GM12873 (cell line): ENCODE measurements around the gene MAP4K3.

Experiments
- TF ChIP-seq, protein P1 (sequence below): IDR thresholded peaks from 2 replicates; pipeline ENCODE4 v1.5.1; 2012; ENCODE audit warnings: low read depth, mild to moderate bottlenecking, moderate library complexity, low read length, control low read depth; ENCODE audit not compliant: insufficient read depth; ENCODE audit errors: missing control alignments

The MAP4K3 gene

DNA sequence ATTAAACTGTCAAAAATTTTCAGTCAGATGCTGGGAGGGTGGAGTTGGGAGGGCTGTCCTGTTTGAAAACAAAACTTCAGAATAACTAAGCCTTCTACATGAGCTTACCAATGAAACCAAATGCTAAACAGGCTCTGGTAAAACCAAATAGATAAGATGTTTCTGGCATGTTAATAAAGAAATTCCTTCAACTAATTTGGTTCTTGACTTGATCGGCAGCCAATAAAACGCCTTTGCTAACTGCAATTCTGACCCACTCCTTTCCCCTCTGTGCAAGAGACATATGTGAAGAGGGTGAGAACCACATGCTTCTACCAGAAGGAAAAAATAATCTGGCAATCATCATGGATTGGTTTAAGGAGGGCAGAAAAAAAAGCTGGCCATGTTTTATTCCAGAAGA is 20.9 kb downstream of the MAP4K3 start:
- TF ChIP-seq, protein P1, sequence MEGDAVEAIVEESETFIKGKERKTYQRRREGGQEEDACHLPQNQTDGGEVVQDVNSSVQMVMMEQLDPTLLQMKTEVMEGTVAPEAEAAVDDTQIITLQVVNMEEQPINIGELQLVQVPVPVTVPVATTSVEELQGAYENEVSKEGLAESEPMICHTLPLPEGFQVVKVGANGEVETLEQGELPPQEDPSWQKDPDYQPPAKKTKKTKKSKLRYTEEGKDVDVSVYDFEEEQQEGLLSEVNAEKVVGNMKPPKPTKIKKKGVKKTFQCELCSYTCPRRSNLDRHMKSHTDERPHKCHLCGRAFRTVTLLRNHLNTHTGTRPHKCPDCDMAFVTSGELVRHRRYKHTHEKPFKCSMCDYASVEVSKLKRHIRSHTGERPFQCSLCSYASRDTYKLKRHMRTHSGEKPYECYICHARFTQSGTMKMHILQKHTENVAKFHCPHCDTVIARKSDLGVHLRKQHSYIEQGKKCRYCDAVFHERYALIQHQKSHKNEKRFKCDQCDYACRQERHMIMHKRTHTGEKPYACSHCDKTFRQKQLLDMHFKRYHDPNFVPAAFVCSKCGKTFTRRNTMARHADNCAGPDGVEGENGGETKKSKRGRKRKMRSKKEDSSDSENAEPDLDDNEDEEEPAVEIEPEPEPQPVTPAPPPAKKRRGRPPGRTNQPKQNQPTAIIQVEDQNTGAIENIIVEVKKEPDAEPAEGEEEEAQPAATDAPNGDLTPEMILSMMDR = no peak

DNA sequence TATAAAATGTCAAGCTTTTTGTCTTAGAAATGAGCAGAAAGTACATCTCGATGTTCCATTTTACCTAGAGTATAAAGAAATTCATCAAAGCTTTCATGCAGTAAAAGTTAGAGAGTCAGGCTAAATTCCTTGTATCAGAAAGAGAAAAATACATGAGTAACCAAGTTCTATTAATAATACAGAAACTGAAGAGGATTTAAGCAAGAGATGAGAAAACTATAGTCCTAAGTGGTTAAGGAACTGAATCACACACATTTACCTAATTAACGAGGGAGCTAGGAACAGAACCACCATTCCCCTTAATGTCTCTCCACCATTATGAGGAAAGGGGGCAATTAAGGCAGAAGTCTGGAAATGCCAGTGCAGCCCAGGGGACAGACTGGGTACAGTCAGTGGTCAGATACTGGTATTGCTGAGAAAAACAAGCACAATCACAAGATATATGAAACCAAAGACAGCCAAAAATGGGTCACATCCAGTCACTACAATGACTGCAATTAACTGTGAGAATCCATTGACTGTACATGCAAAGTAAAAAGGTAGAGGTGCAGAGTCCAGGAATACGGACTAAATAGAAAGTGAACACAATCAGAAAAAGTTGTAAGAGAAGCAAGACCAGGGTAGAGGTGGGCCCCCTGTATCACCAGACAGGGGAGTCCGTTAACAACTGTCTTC is 23.9 kb downstream of the MAP4K3 start:
- TF ChIP-seq, protein P1 = no peak

DNA sequence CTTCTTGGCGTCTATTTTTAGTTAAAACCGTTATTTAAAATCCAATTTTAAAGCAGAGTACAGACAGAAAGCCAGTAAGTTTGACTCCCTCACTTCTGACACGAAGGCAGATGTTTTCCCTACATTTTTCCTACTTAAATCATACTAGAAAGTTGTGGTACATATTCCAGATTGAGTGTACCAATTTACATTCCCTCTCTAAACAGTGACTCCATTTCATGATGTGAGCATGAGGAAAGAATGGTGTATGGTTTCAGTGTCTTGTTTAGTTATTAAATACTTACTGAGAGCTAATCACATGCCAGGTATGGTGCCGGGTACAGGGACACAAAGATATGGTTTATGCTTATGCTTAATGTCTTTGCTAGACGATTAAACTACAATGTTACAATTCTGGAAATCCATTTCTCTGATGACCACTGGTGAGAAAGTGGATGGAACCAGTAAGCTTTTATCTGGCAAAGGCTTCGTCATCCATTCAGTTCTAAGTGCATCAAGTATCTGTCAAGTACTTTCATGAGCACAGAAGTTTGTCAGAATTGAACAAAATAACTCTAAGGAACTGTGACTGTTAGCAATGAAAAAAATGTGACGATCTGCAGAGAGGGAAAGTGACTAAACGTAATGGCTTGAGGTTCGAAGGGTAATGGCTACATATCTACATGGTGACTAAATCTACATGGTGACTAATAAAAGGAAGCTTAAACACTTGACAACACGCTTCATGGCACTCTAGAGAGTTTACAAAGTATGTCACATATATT is 25.7 kb downstream of the MAP4K3 start:
- TF ChIP-seq, protein P1 = no peak

DNA sequence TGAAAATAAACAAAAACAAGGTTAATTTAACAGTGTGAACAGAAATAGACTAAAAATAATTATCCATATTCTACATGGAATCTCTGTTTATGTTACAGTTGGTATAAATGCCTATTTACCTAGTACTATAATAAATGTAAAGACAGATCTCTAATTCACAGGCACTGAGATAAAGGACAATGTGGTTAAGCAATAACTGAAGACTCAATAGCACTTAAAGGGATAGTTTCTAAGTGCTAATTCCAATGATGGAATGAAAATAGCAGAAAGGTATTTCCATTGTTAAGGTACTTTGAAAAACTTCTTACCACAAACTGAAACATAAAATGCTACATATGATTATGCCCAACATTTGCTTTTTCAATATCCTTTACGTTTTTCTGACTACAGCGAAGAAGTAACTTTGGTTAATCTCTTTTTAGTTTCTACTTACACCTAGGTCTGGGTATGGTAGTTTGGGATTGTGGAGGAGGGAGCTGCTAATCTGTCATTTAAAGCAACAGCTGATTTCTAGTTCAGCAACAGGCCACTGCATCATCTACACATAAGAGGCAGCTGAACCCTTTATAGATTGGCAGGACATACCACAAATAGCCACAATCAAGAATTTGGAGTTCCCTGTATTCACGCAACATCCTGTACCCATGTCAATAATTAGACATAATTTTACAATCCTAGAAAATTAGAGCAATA is 27.2 kb downstream of the MAP4K3 start:
- TF ChIP-seq, protein P1 = no peak

DNA sequence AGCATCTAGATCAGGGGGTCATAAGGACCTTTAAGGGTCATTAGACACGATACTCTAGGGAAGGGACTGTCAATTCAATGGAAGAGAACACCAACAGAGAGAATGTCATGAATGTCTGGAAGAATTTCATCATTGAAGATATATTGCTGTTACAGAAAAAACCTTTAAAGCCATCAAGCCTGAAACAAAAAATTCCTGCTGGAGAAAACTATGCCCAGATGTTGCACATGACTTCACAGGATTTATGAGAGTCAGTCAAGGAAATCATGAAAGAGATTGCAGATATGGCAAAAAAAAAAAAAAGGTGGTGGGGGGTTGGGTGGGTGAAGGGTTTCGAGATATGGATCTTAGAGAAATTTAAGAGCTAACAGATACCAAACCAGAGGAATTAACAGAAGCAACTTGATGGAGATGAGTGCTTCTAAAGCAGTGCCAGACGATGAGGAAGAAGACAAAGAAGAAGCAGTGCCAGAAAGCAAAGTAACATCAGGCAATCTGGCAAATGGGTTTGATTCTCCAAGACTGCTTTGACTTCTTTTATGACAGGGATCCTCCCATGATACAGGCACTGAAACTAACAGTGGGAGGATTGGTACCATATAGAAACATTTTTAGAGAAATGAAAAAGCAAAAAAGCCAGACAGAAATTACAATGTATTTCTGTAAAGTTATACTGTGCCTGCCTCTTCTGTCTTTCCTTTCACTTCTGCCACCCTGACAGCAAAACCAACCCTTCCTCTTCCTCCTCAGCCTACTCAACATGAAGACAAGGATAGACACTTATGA is 28.5 kb downstream of the MAP4K3 start:
- TF ChIP-seq, protein P1 = no peak

DNA sequence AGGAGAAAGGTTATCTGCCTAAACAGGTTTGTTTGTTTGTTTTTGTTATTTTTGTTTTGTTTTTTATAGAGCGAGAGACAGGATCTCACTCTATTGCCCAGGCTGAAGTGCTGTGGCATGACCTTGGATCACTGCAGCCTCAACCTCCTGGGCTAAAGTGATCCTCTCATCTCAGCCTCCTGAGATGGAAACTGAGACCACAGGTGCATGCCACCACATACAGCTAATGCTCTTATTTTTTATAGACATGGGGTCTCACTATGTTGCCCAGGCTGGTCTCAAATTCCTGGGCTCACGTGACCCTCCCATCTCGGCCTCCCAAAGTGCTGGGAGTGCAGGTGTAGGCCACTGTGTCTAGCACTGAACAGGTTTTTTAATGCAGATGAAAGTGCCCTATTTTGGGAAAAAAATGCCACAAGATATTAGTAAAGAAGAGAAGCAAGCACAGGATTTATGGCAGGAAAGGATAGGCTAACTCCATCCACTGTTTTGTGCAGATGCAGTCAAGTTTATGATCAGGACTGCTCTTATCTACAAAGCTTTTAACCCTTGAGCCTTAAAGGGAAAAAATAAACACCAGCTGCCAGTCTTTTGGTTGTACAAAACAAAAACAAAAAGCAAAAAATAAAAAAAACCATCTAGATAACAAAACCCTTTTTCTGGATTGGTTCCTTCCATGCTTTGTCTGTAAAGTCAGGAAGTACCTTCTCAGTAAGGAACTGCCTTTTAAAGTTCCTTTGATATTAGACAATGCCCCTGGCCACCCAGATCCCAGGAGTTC is 29.4 kb downstream of the MAP4K3 start:
- TF ChIP-seq, protein P1 = no peak
